GM19035 (cell line): Measurements from ENCODE around the gene NRG3.

ENCODE experiments used
- ATAC-seq: cut with Tn5 transposase; IDR thresholded peaks from one replicate; pipeline ENCODE4 v1.9.1; 2021; ENCODE audit not compliant: unreplicated experiment

NRG3 gene

GRCh38 chr10:82880776-82881290 is 1005.8 kb downstream of the NRG3 start:
- ATAC-seq, result no peak

DNA sequence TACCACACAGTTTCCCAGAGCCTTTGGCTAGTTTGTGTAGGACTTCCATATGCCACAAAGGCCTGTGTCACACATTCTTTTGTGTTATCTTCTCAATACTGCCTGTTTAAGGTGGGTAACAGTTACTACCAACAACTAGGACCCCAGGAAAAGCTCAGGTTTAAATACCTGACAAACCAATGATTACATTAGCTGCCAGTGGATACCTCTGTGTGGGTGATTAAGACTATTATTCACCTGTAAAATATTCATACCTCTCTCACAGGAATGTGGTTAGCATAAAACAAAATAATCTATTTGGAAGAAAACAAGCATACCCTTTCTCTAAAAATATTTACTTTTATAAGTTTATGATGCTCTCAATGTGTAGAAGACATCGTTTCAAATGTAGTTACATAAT is 1007.7 kb downstream of the NRG3 start:
- no peak for ATAC-seq

DNA sequence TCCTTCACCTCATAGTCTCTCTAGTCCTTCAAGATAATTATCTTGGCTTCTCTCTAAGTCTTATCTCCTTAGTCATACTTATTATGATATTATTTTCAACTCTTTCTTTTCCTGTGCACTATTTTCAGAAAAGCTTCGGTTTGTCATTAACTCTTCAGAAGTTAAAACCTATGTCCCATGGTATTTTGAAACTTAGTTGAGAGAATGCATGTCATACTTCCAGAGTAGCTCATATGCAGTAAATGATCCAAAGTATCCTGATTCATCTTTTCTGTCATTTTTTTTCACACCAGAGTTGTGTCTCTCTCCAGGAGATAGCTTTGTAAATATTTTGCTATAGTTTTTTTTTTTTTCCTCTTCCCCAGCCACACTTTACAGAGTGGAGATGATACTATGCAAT is 1008.6 kb downstream of the NRG3 start:
- ATAC-seq, result no peak

DNA sequence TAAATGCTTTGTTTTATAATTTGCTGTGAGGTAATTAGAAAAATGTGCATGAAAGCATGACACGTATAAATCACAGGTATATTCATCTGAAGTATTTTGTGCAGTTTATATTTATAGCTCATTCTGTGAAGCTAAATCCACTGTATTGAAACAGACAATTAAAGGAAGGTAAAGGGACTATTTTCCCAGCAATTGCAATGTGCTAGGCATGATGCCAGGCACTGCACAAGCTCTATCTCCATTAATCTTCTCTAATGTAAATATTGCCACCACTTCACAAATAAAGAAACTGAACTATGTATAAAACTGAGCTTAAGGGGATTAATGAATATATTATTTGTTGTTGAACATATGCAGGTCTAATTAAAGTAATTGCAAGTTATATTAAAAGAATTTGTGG is 1012.5 kb downstream of the NRG3 start:
- ATAC-seq, result no peak

GRCh38 chr10:82888809-82889455 is 1013.9 kb downstream of the NRG3 start:
- no peak for ATAC-seq

- no peak for ATAC-seq
These were observed 1014.7 kb downstream of the NRG3 start for GRCh38 chr10:82889728-82890127.

DNA sequence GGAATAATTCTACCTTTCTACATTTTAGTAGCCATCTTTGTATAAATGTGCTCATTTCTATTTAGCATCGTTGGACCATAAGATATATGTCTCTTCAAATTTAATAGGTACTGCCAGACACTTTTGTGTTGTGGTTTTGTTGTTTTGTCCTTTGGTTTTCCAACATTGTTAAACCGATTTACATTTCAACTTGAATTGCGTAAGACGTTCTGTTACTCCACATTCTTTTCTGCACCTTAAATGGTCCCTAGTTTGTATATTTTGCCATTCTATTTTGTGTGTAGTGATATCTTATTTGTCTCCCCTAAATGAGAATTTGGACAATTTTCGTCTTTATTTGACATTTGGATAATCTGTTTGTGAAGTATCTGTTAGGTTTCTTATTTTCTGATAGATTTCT is 1015.6 kb downstream of the NRG3 start:
- no peak for ATAC-seq

DNA sequence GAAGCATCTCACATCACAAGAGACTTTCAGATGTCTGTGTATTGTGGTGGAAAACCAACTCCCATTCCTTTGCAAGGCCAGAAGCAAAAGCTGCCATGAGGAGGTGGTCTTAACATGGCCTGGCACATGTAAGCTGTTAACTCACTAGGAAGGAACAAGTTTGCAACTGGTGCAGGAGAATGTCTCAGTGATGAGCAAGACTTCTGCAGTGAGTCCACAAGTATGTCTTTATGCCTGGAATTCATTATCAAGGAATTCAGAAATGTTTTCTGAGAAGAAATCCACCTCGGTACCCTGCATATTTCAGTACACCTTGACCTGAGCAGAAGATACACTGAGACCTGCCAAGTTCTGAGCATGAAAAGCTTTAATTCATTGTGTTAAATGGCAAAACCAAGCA is 1033.1 kb downstream of the NRG3 start:
- ATAC-seq, result no peak

GRCh38 chr10:82908751-82909150 is 1033.8 kb downstream of the NRG3 start:
- ATAC-seq, result no peak

- ATAC-seq, result no peak
These were observed 1035.3 kb downstream of the NRG3 start for GRCh38 chr10:82910301-82910700.

DNA sequence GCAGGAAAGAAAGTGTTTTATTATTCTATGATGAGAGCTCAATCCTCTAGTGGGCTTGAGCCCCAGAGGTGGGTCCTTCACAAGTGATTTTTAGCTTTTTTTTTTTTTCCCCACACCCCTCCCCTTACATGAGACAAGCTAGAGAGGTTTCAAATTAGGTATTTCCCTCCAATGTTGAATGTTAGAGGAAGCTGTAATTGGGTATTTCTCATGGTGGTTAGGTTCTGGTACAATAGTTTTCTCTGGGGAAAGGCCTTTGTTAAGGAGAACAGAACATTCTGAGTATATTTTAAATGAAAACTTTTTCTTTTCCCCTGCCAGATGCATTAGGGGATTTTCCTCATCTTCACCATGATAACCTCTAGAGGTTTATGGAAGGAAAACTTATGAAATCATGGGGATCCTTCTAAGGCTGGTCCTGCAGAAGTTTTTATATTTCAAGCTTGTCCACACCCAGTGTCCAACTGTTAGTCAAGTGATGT is 1039.7 kb downstream of the NRG3 start:
- peak; percentile 63 for ATAC-seq

DNA sequence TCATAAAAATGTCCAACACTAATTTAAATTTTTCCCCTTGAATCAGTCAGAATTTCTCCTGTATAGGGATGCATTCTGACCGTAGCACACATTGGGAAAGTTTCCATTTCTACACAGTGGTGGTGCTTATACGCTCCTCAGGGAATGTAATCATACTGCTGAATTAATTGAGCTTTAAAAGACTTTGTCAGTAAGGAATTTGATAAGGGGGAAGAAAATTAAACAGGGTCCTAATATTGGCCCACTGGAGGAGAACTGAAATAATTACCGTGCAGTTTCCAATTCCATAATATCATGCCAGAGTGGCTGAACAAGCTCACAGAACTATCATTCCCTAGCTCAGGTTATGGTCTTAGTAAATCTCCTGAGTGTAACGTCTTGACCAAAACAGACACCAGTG is 1041.9 kb downstream of the NRG3 start:
- no peak for ATAC-seq

DNA sequence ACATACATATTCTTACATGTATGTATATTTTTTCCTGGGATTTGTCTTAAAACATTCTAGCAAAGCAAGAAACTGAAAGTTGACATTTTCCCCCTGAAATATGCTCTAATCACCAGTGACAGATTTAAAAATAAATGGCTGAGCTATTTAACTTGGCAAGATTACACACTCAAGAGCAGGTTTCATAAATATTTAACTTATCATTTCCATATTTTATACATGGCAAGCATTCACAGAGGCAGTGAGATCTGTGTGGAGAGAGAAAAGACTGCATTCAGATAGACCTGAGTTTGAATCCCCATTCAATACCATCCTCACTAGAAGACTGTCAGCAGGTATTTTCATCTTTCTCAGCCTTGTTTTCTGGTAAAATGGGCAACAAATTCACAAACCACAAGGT is 1043.0 kb downstream of the NRG3 start:
- ATAC-seq, result no peak

DNA sequence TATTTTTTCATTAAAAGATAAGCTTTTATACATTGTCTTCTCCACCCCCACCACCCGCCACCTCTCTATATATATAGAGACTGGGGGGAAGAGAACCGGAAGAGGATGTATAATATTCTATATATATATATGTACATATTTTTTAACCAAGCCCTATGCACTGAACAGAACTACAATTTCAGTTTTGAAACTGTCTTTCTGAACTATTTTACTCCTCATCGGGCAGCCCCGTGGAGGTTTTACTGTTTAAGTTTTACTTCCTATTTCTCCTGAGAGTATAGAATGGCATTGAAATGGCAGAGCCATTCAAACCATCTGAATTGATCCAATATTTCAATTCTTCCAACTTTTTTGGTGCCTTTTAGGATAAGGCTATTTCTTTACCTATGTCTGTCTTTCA is 1047.1 kb downstream of the NRG3 start:
- no peak for ATAC-seq

GRCh38 chr10:82922755-82923154 is 1047.8 kb downstream of the NRG3 start:
- ATAC-seq, result no peak

DNA sequence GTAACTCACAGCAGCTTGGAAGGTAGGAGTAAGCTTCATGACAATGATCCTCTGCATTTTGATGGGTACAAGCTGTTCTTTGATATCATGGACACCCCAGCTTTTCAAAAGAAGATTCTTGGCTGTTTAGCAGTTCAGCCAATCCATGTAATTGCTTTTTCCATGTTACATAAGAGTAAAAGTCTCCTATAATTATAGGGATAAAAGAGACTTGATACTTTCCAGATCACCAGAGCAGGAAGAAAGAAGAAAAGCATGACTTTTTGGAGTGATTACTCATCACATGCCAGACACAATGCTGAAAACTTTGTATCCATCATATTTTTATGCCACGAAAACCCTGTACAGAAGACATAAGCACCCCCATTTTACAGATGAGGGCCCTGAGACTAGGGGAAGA is 1049.7 kb downstream of the NRG3 start:
- ATAC-seq, result no peak

- ATAC-seq, result peak; percentile 77
These were observed 1050.6 kb downstream of the NRG3 start for GRCh38 chr10:82925547-82925946.

DNA sequence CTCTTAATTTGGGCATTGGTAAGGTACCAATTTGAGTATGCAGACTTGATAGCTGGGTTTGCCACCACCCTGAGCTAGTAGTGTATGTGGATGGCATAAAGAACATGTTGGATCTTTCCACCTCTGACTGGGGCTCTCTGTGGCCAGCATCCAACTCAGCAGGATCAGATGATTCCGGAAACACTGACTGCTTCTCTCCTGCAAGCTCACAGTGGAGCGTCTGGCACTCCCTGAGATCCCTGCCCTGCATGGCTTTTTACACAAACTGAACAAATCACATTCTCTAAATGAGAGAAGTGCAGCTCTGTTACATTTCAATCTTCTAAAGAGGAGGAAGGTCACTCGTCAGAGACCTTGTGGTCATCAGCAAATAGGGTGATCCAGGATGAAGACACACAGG is 1057.5 kb downstream of the NRG3 start:
- no peak for ATAC-seq

GRCh38 chr10:82934429-82934828 is 1059.4 kb downstream of the NRG3 start:
- no peak for ATAC-seq

- ATAC-seq, result no peak
These were observed 1060.0 kb downstream of the NRG3 start for GRCh38 chr10:82934947-82935346.

DNA sequence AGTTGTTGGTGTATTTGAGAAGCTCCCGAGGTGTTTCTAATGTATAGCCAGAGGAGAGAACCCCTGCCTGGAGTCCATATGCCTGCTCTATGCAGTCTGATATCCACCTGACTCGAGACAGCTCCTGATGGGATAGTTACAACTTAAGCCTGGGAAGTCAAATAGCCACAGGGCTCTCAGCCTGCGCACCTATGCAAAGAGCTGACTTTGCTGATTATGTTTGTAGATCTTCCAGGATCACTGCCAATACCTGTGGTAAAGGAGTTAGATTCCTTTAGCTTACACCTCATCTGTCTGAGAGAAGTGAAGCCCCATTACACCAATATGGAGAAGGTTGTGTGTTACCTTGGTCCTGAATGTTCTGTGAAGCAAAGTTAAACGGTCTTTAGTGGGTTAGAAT is 1063.3 kb downstream of the NRG3 start:
- ATAC-seq, result no peak

DNA sequence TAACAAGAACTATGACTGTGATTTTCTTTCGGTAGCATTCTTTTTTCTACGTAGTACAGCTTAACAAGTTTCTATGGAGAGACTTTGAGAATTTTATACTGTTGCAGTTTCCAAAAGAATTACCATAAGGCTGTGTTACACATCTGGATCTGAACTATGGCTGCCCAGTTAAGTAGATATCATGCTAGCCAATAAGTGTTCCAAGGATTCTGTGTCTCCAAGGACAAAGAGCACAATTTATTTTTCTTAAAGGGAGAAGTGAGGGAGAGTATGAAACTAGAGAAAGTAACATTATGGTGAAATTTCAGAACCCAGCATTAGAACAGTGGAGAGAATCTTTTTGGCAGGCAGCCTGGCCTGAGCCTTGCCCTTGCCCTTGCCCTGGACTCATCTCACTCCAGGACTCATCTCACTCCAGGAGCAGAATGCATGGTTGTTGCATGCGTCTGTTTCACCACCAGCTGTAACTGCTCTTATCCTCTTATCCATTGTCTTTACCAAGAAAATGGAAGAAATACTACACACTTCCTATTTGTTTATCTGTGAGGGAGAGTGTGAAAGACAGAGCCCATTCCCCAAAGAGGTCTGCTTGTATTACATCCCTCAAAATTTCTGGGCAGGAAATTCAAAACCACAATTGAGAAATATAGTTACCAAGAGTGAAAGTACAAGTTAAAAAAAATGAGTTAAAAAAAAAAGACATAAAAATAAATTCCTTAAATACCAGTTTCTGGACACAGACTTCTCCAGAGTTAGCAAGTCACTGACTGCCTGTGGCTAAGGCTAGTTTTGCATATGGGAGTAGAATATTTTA is 1067.5 kb downstream of the NRG3 start:
- no peak for ATAC-seq
